HEK293T (cell line): Measurements from ENCODE around the gene RRP9.

Experiments used
- BHLHE40 ChIP-seq: fragments of 450-650 bp; IDR thresholded peaks from 2 replicates; pipeline ENCODE4 v1.6.1; 2016; ENCODE audit warnings: mild to moderate bottlenecking, moderate library complexity, borderline replicate concordance
- FOXA1 ChIP-seq: fragments of 450-650 bp; IDR thresholded peaks from 2 replicates; pipeline ENCODE4 v1.6.1; 2016; ENCODE audit warnings: mild to moderate bottlenecking
- FOXK2 ChIP-seq: fragments of 450-650 bp; IDR thresholded peaks from 2 replicates; pipeline ENCODE4 v1.6.1; 2016; ENCODE audit warnings: mild to moderate bottlenecking
- NFRKB ChIP-seq: fragments of 450-650 bp; IDR thresholded peaks from 2 replicates; pipeline ENCODE4 v1.6.1; 2016; ENCODE audit warnings: mild to moderate bottlenecking, moderate library complexity
- TARDBP ChIP-seq: fragments of 450-650 bp; IDR thresholded peaks from 2 replicates; pipeline ENCODE4 v1.6.1; 2016

GRCh38 chr3:51945031-51945840 lies 3.5 kb upstream of the RRP9 start:
- no peak for TF ChIP-seq NFRKB
- no peak for TF ChIP-seq BHLHE40
- no peak for TF ChIP-seq FOXK2
- TF ChIP-seq FOXA1, result no peak
- TF ChIP-seq TARDBP, result no peak
